H1 (cell line): ENCODE measurements around the gene CADM1. TPM values are rescaled to one million over a fixed set of nuclear protein-coding genes. Genes with fewer than 3 reads are reported as not detected.

ENCODE experiments used
- CTCF ChIA-PET: fragments of 300-600 bp; sonication (Branson Sonifier 250); formaldehyde crosslinking; loops from one replicate; lab custom pipeline; 2021; ENCODE audit not compliant: partially characterized antibody; lab: Charles Lee
- POLR2A ChIA-PET: fragments of 300-600 bp; sonication (Branson Sonifier 250); formaldehyde crosslinking; loops from one replicate; lab custom pipeline; 2021; ENCODE audit warnings: inconsistent platforms; ENCODE audit not compliant: partially characterized antibody; lab: Charles Lee
- DNase-seq, 2 experiments: peaks; one replicate each; pipeline versions ENCODE4 v3.0.0 to v3.0.0-alpha.2; 2010 to 2022; ENCODE audit warnings: low spot score in 2 of 2, low read depth in 1 of 2, mixed read lengths in 1 of 2
- FAIRE-seq: peaks from 2 replicates; lab custom pipeline; 2011; peaks lifted over from hg19 to GRCh38; lab: Jason Lieb, UNC
- H2AFZ ChIP-seq: 2 replicates; pipeline ENCODE4 v1.8.1; 2012; ENCODE audit warnings: low read length, inconsistent platforms
- H2AK5ac ChIP-seq: 2 replicates; pipeline ENCODE4 v1.6.1; 2013; ENCODE audit warnings: low read depth, low read length
- H2BK120ac ChIP-seq: replicated peaks from 2 replicates; pipeline ENCODE3; 2013; ENCODE audit warnings: low read depth, low read length, inconsistent platforms
- H2BK12ac ChIP-seq: 2 replicates; pipeline ENCODE4 v1.6.1; 2013; ENCODE audit warnings: low read depth, low read length
- H2BK15ac ChIP-seq: 2 replicates; pipeline ENCODE4 v1.6.1; 2013; ENCODE audit warnings: low read length
- H2BK20ac ChIP-seq: 2 replicates; pipeline ENCODE4 v1.6.1; 2013; ENCODE audit warnings: low read length
- H2BK5ac ChIP-seq: 2 replicates; pipeline ENCODE4 v1.6.1; 2013; ENCODE audit warnings: low read depth, low read length
- H3K14ac ChIP-seq: 2 replicates; pipeline ENCODE4 v1.6.1; 2013; ENCODE audit warnings: inconsistent platforms; ENCODE audit not compliant: insufficient read length
- H3K18ac ChIP-seq: 2 replicates; pipeline ENCODE4 v1.6.1; 2013; ENCODE audit warnings: low read length; ENCODE audit errors: extremely low read depth
- H3K23ac ChIP-seq: 2 replicates; pipeline ENCODE4 v1.6.1; 2013; ENCODE audit warnings: inconsistent platforms; ENCODE audit not compliant: insufficient read length
- H3K23me2 ChIP-seq: 2 replicates; pipeline ENCODE4 v1.6.1; 2013; ENCODE audit warnings: low read depth, low read length
- H3K27ac ChIP-seq: 2 replicates; pipeline ENCODE4 v1.6.1; 2011; ENCODE audit warnings: low read depth, low read length, inconsistent platforms
- H3K27me3 ChIP-seq, 4 experiments: replicated peaks in 1 of 4; 1 replicate in 1 of 4; 2 replicates in 3 of 4; pipeline versions ENCODE4 v1.6.1 to v1.8.1; 2011 to 2013; ENCODE audit warnings: low read length in 3 of 4, mild to moderate bottlenecking in 3 of 4, inconsistent platforms in 2 of 4, mixed read lengths in 2 of 4, moderate library complexity in 1 of 4; ENCODE audit not compliant: control insufficient read depth in 3 of 4, insufficient read depth in 3 of 4; ENCODE audit errors: extremely low read depth in 1 of 4
- H3K36me3 ChIP-seq, 4 experiments: 2 replicates each; pipeline versions ENCODE4 v1.6.1 to v1.8.1; 2011 to 2013; ENCODE audit warnings: mild to moderate bottlenecking in 4 of 4, low read length in 3 of 4, moderate library complexity in 2 of 4, control low read depth in 1 of 4, inconsistent platforms in 1 of 4; ENCODE audit not compliant: insufficient read depth in 4 of 4, control insufficient read depth in 2 of 4
- H3K4ac ChIP-seq: replicated peaks from 2 replicates; pipeline ENCODE3; 2013; ENCODE audit warnings: low read length, low read depth, mixed read lengths, inconsistent platforms; ENCODE audit not compliant: insufficient read length
- H3K4me1 ChIP-seq, 4 experiments: replicated peaks in 1 of 4; 1 replicate in 1 of 4; 2 replicates in 3 of 4; pipeline versions ENCODE4 v1.6.1 to v1.8.1; 2011 to 2013; ENCODE audit warnings: low read length in 3 of 4, inconsistent platforms in 2 of 4, mixed read lengths in 1 of 4; ENCODE audit not compliant: insufficient read depth in 4 of 4, control insufficient read depth in 3 of 4
- H3K4me2 ChIP-seq, 2 experiments: 2 replicates each; pipeline versions ENCODE4 v1.6.1 to v1.8.1; 2011 to 2013; ENCODE audit warnings: low read depth in 2 of 2, low read length in 2 of 2, control low read depth in 1 of 2, inconsistent platforms in 1 of 2, mild to moderate bottlenecking in 1 of 2; ENCODE audit not compliant: insufficient read depth in 1 of 2
- H3K4me3 ChIP-seq, 4 experiments: fragments of 200-600, 300-600 bp in 1 of 4; sonication (generic), shearing (Covaris generic), sonication (Bioruptor Twin) in 1 of 4; 2 replicates each; pipeline versions ENCODE4 v1.5.1 to v1.8.1; 2011 to 2016; ENCODE audit warnings: low read length in 4 of 4, low read depth in 3 of 4, control low read depth in 2 of 4, inconsistent platforms in 2 of 4, mild to moderate bottlenecking in 2 of 4, mixed read lengths in 1 of 4, moderate library complexity in 1 of 4; ENCODE audit not compliant: insufficient read depth in 2 of 4; ENCODE audit errors: extremely low read depth in 1 of 4
- H3K56ac ChIP-seq: replicated peaks from 2 replicates; pipeline ENCODE3; 2013; ENCODE audit warnings: low read depth, mild to moderate bottlenecking, mixed read lengths, low read length, inconsistent platforms; ENCODE audit not compliant: insufficient read length
- H3K79me1 ChIP-seq: 2 replicates; pipeline ENCODE4 v1.6.1; 2013; ENCODE audit warnings: low read depth, low read length, control low read depth
- H3K79me2 ChIP-seq, 2 experiments: 2 replicates each; pipeline versions ENCODE4 v1.6.1 to v1.8.1; 2012 to 2013; ENCODE audit warnings: low read length in 2 of 2, mild to moderate bottlenecking in 2 of 2, inconsistent platforms in 1 of 2; ENCODE audit not compliant: insufficient read depth in 2 of 2, control insufficient read depth in 1 of 2
- H3K9ac ChIP-seq, 4 experiments: replicated peaks in 1 of 4; 1 replicate in 1 of 4; 2 replicates in 3 of 4; pipeline versions ENCODE4 v1.6.1 to v1.8.1; 2011 to 2013; ENCODE audit warnings: low read depth in 3 of 4, low read length in 3 of 4, control low read depth in 2 of 4, mild to moderate bottlenecking in 2 of 4, moderate library complexity in 2 of 4, inconsistent platforms in 1 of 4; ENCODE audit errors: extremely low read depth in 1 of 4
- H3K9me3 ChIP-seq, 2 experiments: 2 replicates each; pipeline versions ENCODE4 v1.6.1 to v1.8.1; 2012 to 2013; ENCODE audit warnings: mild to moderate bottlenecking in 2 of 2, moderate library complexity in 2 of 2, control low read depth in 1 of 2, inconsistent platforms in 1 of 2, low read depth in 1 of 2, low read length in 1 of 2, mixed read lengths in 1 of 2; ENCODE audit not compliant: insufficient read depth in 2 of 2
- H4K20me1 ChIP-seq, 2 experiments: replicated peaks in 1 of 2; 2 replicates each; pipeline versions ENCODE3 to v1.8.1; 2011 to 2013; ENCODE audit warnings: inconsistent platforms in 2 of 2, low read length in 2 of 2, mild to moderate bottlenecking in 1 of 2; ENCODE audit not compliant: insufficient read depth in 2 of 2, control insufficient read depth in 1 of 2
- H4K5ac ChIP-seq: 2 replicates; pipeline ENCODE4 v1.6.1; 2013; ENCODE audit warnings: low read length, low read depth, mixed read lengths, inconsistent platforms; ENCODE audit not compliant: insufficient read length
- H4K8ac ChIP-seq: 2 replicates; pipeline ENCODE4 v1.8.0; 2013; ENCODE audit warnings: mild to moderate bottlenecking, moderate library complexity, low read length, inconsistent platforms; ENCODE audit not compliant: insufficient read depth; ENCODE audit errors: extremely low read depth
- H4K91ac ChIP-seq: replicated peaks from 2 replicates; pipeline ENCODE3; 2013; ENCODE audit warnings: low read length, mixed read lengths, inconsistent platforms; ENCODE audit not compliant: insufficient read length
- GABPA ChIP-seq: IDR thresholded peaks from 2 replicates; pipeline ENCODE4 v1.6.1; 2011; ENCODE audit warnings: mild to moderate bottlenecking, low read length, moderate library complexity, borderline replicate concordance; ENCODE audit not compliant: insufficient read depth
- GTF2F1 ChIP-seq: IDR thresholded peaks from 2 replicates; pipeline ENCODE4 v1.6.1; 2012; ENCODE audit warnings: low read depth, low read length, improper control_type of control experiment, borderline replicate concordance
- KDM1A ChIP-seq: fragments of 200-600, 300-600 bp; sonication (generic); IDR thresholded peaks from 2 replicates; pipeline ENCODE4 v1.7.1; 2016; ENCODE audit warnings: mild to moderate bottlenecking, low read length, borderline replicate concordance
- MAFK ChIP-seq: IDR thresholded peaks from 2 replicates; pipeline ENCODE4 v1.6.1; 2012; ENCODE audit warnings: low read depth, mild to moderate bottlenecking, improper control_type of control experiment, low read length
- RBBP5 ChIP-seq: IDR thresholded peaks from 2 replicates; pipeline ENCODE4 v1.7.1; 2012; ENCODE audit warnings: low read depth, mild to moderate bottlenecking, inconsistent platforms, low read length, moderate library complexity, borderline replicate concordance
- SAP30 ChIP-seq: fragments of 300-600 bp; sonication (generic); IDR thresholded peaks from 2 replicates; pipeline ENCODE4 v1.7.1; 2012; ENCODE audit warnings: low read length, moderate library complexity, mild to moderate bottlenecking, inconsistent platforms; ENCODE audit not compliant: insufficient read depth, insufficient replicate concordance
- SIN3A ChIP-seq, 2 experiments: IDR thresholded peaks in 1 of 2; conservative IDR thresholded peaks in 1 of 2; 2 replicates each; pipeline ENCODE4 v1.6.1; 2011 to 2012; ENCODE audit warnings: low read length in 2 of 2, improper control_type of control experiment in 1 of 2, low read depth in 1 of 2, mild to moderate bottlenecking in 1 of 2
- SIRT6 ChIP-seq: IDR thresholded peaks from one replicate; pipeline ENCODE4 v1.7.1; 2012; ENCODE audit warnings: low read length, inconsistent platforms
- TAF7 ChIP-seq: optimal IDR thresholded peaks from 2 replicates; pipeline ENCODE3; 2011; ENCODE audit warnings: low read depth, mild to moderate bottlenecking, inconsistent platforms, low read length, moderate library complexity, borderline replicate concordance
- TCF12 ChIP-seq: IDR thresholded peaks from 2 replicates; pipeline ENCODE4 v1.6.1; 2011; ENCODE audit warnings: low read depth, mild to moderate bottlenecking, low read length
- TEAD4 ChIP-seq: IDR thresholded peaks from 2 replicates; pipeline ENCODE4 v1.6.1; 2012; ENCODE audit warnings: low read depth, low read length, inconsistent platforms, mixed read lengths
- WGBS, 2 experiments: shearing (Covaris generic) in 1 of 2; methylation state at CpG; one replicate each; pipeline versions ENCODE4 v1.1.6 to v1.1.7; 2013 to 2015; ENCODE audit warnings: low lambda C conversion rate in 2 of 2, mixed read lengths in 2 of 2, inconsistent platforms in 1 of 2, low coverage in 1 of 2, missing lambda C conversion rate in 1 of 2; ENCODE audit not compliant: insufficient replicate concordance in 2 of 2, insufficient coverage in 1 of 2, insufficient read length in 1 of 2; ENCODE audit errors: extremely low coverage in 1 of 2, missing lambda C conversion rate in 1 of 2; 5-methylcytosine and 5-hydroxymethylcytosine counted together
- polyA plus RNA-seq, 7 experiments: library from polyadenylated mRNA; depleted of rRNA in 3 of 7; stranded (reverse) in 5 of 7; unstranded in 2 of 7; fragments of >200 nt in 5 of 7; fragments of 200-250 nt in 2 of 7; gene quantifications; 1 replicate in 5 of 7; 2 replicates in 1 of 7; 4 replicates in 1 of 7; pipeline versions ENCODE4 v1.2.1 to v1.2.3, GENCODE V29; 2011 to 2013; ENCODE audit warnings: missing spikeins in 2 of 7, mixed read lengths in 2 of 7
- total RNA-seq: library from RNA; stranded (reverse); fragmentation: NEBNext Ultra II Directional; extraction: Animal tissue kit (Norgen Biotek cat#: 25700); gene quantifications from 2 replicates; pipeline ENCODE4 v1.2.1, GENCODE V29; 2021

Gene CADM1
- total and polyA plus RNA-seq, 2 of the 8 experiments (the other 6 are each of a cell fraction or from before 2014, with no cell fraction given), result 8.3 to 25.3 TPM

GRCh38 chr11:115347106-115347505 is 157.1 kb downstream of the CADM1 start:
- POLR2A ChIA-PET, result no interaction called here
- no peak overlapping the region for H2BK20ac ChIP-seq
- H3K9me3 ChIP-seq, result no peaks in the 10 kb centered on the region
- H2BK12ac ChIP-seq, result no peak overlapping the region
- H3K36me3 ChIP-seq, result no peaks in the 10 kb centered on the region
- H2BK15ac ChIP-seq, result no peak overlapping the region
- H2BK5ac ChIP-seq, result no peak overlapping the region
- TF ChIP-seq RBBP5 (no peak), SAP30 (no peak), SIN3A (conservative IDR thresholded peaks at IDR 0.05 in 1 of 2, IDR thresholded peaks at IDR 0.05 in 1 of 2; ENCODE audit: low read depth in 1 of 2, low read length in 2 of 2) (no peak), GABPA (no peak), KDM1A (no peak), TEAD4 (no peak), MAFK (no peak), TCF12 (no peak), GTF2F1 (no peak), SIRT6 (no peak), TAF7 (no peak)
- no peak overlapping the region for H3K56ac ChIP-seq
- H4K20me1 ChIP-seq, result no peaks in the 10 kb centered on the region
- H3K23me2 ChIP-seq, result no peaks in the 10 kb centered on the region
- no peak overlapping the region for H2AK5ac ChIP-seq
- no peak overlapping the region for H3K23ac ChIP-seq
- no peak overlapping the region for H3K27ac ChIP-seq
- DNase-seq (no peak), FAIRE-seq (no peak)
- no peaks in the 10 kb centered on the region for H3K79me2 ChIP-seq
- H3K27me3 ChIP-seq, result no peaks in the 10 kb centered on the region
- H4K91ac ChIP-seq, result no peak overlapping the region
- no peak overlapping the region for H2AFZ ChIP-seq
- H3K4me2 ChIP-seq, result no peak overlapping the region
- CTCF ChIA-PET, result no interaction called here
- no peaks in the 10 kb centered on the region for H3K4me1 ChIP-seq
- H3K14ac ChIP-seq, result no peak overlapping the region
- WGBS, 2 experiments, result 88% methylated on average over 4 of the region's 4 CpGs; no CpG with 5 or more reads in 1 of the 2 experiments
- no peak overlapping the region for H4K8ac ChIP-seq
- no peak overlapping the region for H3K9ac ChIP-seq
- no peaks in the 10 kb centered on the region for H3K79me1 ChIP-seq
- no peak overlapping the region for H3K4ac ChIP-seq
- no peak overlapping the region for H4K5ac ChIP-seq
- H3K4me3 ChIP-seq, result no peak overlapping the region
- no peak overlapping the region for H3K18ac ChIP-seq
- H2BK120ac ChIP-seq, result no peak overlapping the region
